ENCODE results near the gene PTH2. TPM values are rescaled to one million over a fixed set of nuclear protein-coding genes. Genes with fewer than 3 reads are reported as not detected.

The PTH2 gene
- total and polyA plus RNA-seq, 10 of the 15 experiments (the other 5 are each of a cell fraction or from before 2014, with no cell fraction given) = not detected

- no peak for TF ChIP-seq ZBTB40 (IDR thresholded peaks at IDR 0.05; ENCODE audit: borderline replicate concordance)
- no peak for TF ChIP-seq HSF1 (IDR thresholded peaks at IDR 0.05; ENCODE audit: low read depth, low read length)
- TF ChIP-seq EGR1 (IDR thresholded peaks at IDR 0.05; ENCODE audit: borderline replicate concordance in 1 of 2, low read depth in 2 of 2, low read length in 2 of 2) = peak in 1 of 2 experiments; percentile 75; a peak in 2 of 3 replicates
- TF ChIP-seq TCF7 (IDR thresholded peaks at IDR 0.05; ENCODE audit: borderline replicate concordance) = no peak
- TF ChIP-seq BHLHE40 (IDR thresholded peaks at IDR 0.05; ENCODE audit: borderline replicate concordance in 1 of 2, low read depth in 2 of 2, low read length in 1 of 2) = peak; percentile 38 to 58; a peak in 2 of 4 replicates
- peak; percentile 77 for TF ChIP-seq YY1 (IDR thresholded peaks at IDR 0.05; ENCODE audit: low read depth, low read length)
- TF ChIP-seq EED (IDR thresholded peaks at IDR 0.05; ENCODE audit: low read depth) = peak; percentile 87
- TF ChIP-seq SP1 (IDR thresholded peaks at IDR 0.05; ENCODE audit: low read depth, low read length) = peak; percentile 30
- peak; percentile 45 for TF ChIP-seq MEF2B (IDR thresholded peaks at IDR 0.05; ENCODE audit: partially characterized antibody, poor library complexity, severe bottlenecking)
- TF ChIP-seq ESRRA (IDR thresholded peaks at IDR 0.05; ENCODE audit: low read length) = no peak
- TF ChIP-seq ATF3 (IDR thresholded peaks at IDR 0.05; ENCODE audit: borderline replicate concordance, extremely low read depth, low read depth, low read length) = no peak
- peak; percentile 82 for TF ChIP-seq FOXM1 (IDR thresholded peaks at IDR 0.05; ENCODE audit: low read depth, low read length)
- no peak for TF ChIP-seq ATF2 (IDR thresholded peaks at IDR 0.05; ENCODE audit: low read length)
- TF ChIP-seq NFIC (IDR thresholded peaks at IDR 0.05; ENCODE audit: low read depth, low read length) = peak; percentile 26; the same call in 1 of the 2 replicates
- TF ChIP-seq DPF2 (IDR thresholded peaks at IDR 0.05) = peak; percentile 84
- no peak for TF ChIP-seq MXI1 (IDR thresholded peaks at IDR 0.05; ENCODE audit: low read depth, low read length)
- peak; percentile 36; the same call in 1 of the 2 replicates for TF ChIP-seq POLR2A (IDR thresholded peaks at IDR 0.05; ENCODE audit: low read depth, low read length)
Measured at GRCh38 chr19:49469828-49470614, 46.8 kb upstream of the PTH2 start (continued).

Data from GM12878 (cell line).